B cell (primary cell): ENCODE data around the gene TTC39C. TPM values are rescaled to one million over a fixed set of nuclear protein-coding genes. Genes with fewer than 3 reads are reported as not detected.

Experiments used
- ATAC-seq: fragments of 200-7000 bp; cut with Tn5 transposase; one replicate; pipeline ENCODE4 v1.10.0; 2021; ENCODE audit warnings: low read depth, mild to moderate bottlenecking, moderate number of reproducible peaks, moderate library complexity
- CTCF ChIA-PET: fragments of 350-600 bp; sonication (Branson Sonifier 250); formaldehyde crosslinking; loops from one replicate; lab custom pipeline; 2021; ENCODE audit warnings: antibody characterized with exemption, inconsistent platforms; lab: Charles Lee
- POLR2A ChIA-PET: fragments of 350-600 bp; sonication (Branson Sonifier 250); formaldehyde crosslinking; loops from one replicate; lab custom pipeline; 2021; ENCODE audit warnings: antibody characterized with exemption; lab: Charles Lee
- DNase-seq: peaks from one replicate; pipeline ENCODE4 v3.0.0; 2013
- H2AFZ ChIP-seq: 2 replicates; pipeline ENCODE4 v1.6.1; 2012; ENCODE audit warnings: mild to moderate bottlenecking, low read depth, low read length; ENCODE audit not compliant: insufficient read depth, poor library complexity, severe bottlenecking
- H3K27ac ChIP-seq, 2 donors: 1 replicate in 1 of 2; 2 replicates in 1 of 2; pipeline ENCODE4 v1.5.1; 2012 to 2013; ENCODE audit warnings: low read length in 2 of 2, mild to moderate bottlenecking in 2 of 2, moderate library complexity in 1 of 2
- H3K27me3 ChIP-seq, 4 experiments: fragments of 200-600 bp in 1 of 4; sonication (generic) in 1 of 4; replicated peaks in 1 of 4; 1 replicate in 2 of 4; 2 replicates in 2 of 4; pipeline versions ENCODE4 v1.6.1 to v1.7.0; 2013 to 2016; ENCODE audit warnings: low read length in 3 of 4, mild to moderate bottlenecking in 2 of 4, mixed read lengths in 1 of 4, moderate library complexity in 1 of 4; ENCODE audit not compliant: insufficient read depth in 4 of 4, control insufficient read depth in 3 of 4; ENCODE audit errors: control extremely low read depth in 1 of 4
- H3K36me3 ChIP-seq, 2 experiments: replicated peaks in 1 of 2; 1 replicate in 1 of 2; 2 replicates in 1 of 2; pipeline versions ENCODE4 v1.6.1 to v1.7.1; 2013; ENCODE audit warnings: low read length in 1 of 2; ENCODE audit not compliant: insufficient read depth in 2 of 2, control insufficient read depth in 1 of 2; ENCODE audit errors: control extremely low read depth in 1 of 2, extremely low read depth in 1 of 2
- H3K4me1 ChIP-seq, 2 donors: fragments of 200-600 bp in 1 of 2; sonication (generic) in 1 of 2; 1 replicate in 1 of 2; 2 replicates in 1 of 2; pipeline versions ENCODE4 v1.5.1 to v1.6.1; 2013 to 2017; ENCODE audit warnings: low read length in 2 of 2; ENCODE audit not compliant: control insufficient read depth in 2 of 2, insufficient read depth in 2 of 2
- H3K4me2 ChIP-seq: replicated peaks from 2 replicates; pipeline ENCODE3; 2012; ENCODE audit warnings: mild to moderate bottlenecking, low read depth, low read length; ENCODE audit not compliant: poor library complexity, severe bottlenecking
- H3K4me3 ChIP-seq, 5 experiments: fragments of 200-600 bp in 1 of 5; sonication (generic) in 1 of 5; 1 replicate in 3 of 5; 2 replicates in 2 of 5; pipeline versions ENCODE4 v1.5.1 to v1.7.0; 2011 to 2016; ENCODE audit warnings: low read length in 4 of 5, mild to moderate bottlenecking in 4 of 5, low read depth in 2 of 5, control low read depth in 1 of 5, moderate library complexity in 1 of 5; ENCODE audit not compliant: insufficient read depth in 1 of 5; ENCODE audit errors: control extremely low read depth in 1 of 5, extremely low read depth in 1 of 5
- H3K79me2 ChIP-seq: fragments of 200-600 bp; sonication (generic); one replicate; pipeline ENCODE4 v1.6.0; 2016; ENCODE audit warnings: low read length; ENCODE audit not compliant: control insufficient read depth, insufficient read depth
- H3K9ac ChIP-seq: fragments of 200-600 bp; sonication (generic); 2 replicates; pipeline ENCODE4 v1.6.1; 2017; ENCODE audit warnings: mild to moderate bottlenecking, low read length, moderate library complexity
- H3K9me3 ChIP-seq, 3 donors: one replicate each; pipeline versions ENCODE4 v1.6.1 to v1.7.1; 2013; ENCODE audit warnings: low read length in 2 of 3; ENCODE audit not compliant: control insufficient read depth in 2 of 3, insufficient read depth in 1 of 3; ENCODE audit errors: control extremely low read depth in 1 of 3
- H4K20me1 ChIP-seq: 2 replicates; pipeline ENCODE4 v1.6.0; 2012; ENCODE audit warnings: mild to moderate bottlenecking, low read length; ENCODE audit not compliant: insufficient read depth, control insufficient read depth, poor library complexity, severe bottlenecking
- H3K27ac Mint-ChIP-seq: one replicate; pipeline ENCODE4 v1.8.0; 2021; ENCODE audit warnings: mixed read lengths
- H3K27me3 Mint-ChIP-seq: one replicate; pipeline ENCODE4 v1.8.0; 2021; ENCODE audit warnings: mixed read lengths
- H3K4me1 Mint-ChIP-seq: one replicate; pipeline ENCODE4 v1.8.0; 2021; ENCODE audit warnings: mixed read lengths
- H3K4me3 Mint-ChIP-seq: one replicate; pipeline ENCODE4 v1.8.0; 2021; ENCODE audit warnings: mixed read lengths
- H3K9me3 Mint-ChIP-seq: one replicate; pipeline ENCODE4 v1.8.0; 2022; ENCODE audit warnings: mixed read lengths; ENCODE audit not compliant: insufficient read depth
- CTCF ChIP-seq: fragments of 200-600 bp; IDR thresholded peaks from one replicate; pipeline ENCODE4 v1.8.0; 2022; ENCODE audit warnings: antibody characterized with exemption, mild to moderate bottlenecking
- EZH2 ChIP-seq: IDR thresholded peaks from 2 replicates; pipeline ENCODE4 v1.6.1; 2012; ENCODE audit warnings: borderline replicate concordance, low read depth, mild to moderate bottlenecking, moderate library complexity, low read length; ENCODE audit not compliant: insufficient read depth, poor library complexity, severe bottlenecking
- WGBS: methylation state at CpG from one replicate; pipeline ENCODE4 v1.1.5; 2013; ENCODE audit warnings: missing lambda C conversion rate; ENCODE audit not compliant: insufficient coverage; 5-methylcytosine and 5-hydroxymethylcytosine counted together
- intact Hi-C: fragments of 100-400 bp; cut with micrococcal nuclease; formaldehyde crosslinking; loops from one replicate; pipeline ENCODE4 v1.10.0; 2022
- polyA plus RNA-seq: library from polyadenylated mRNA; depleted of rRNA; stranded (reverse); fragments of >200 nt; gene quantifications from 2 replicates; pipeline ENCODE4 v1.2.3, GENCODE V29; 2012
- total RNA-seq, 2 donors: library from RNA; stranded (reverse); fragments of 120-200 nt in 1 of 2; gene quantifications; 1 replicate in 1 of 2; 2 replicates in 1 of 2; pipeline versions ENCODE4 v1.2.3 to v1.2.4, GENCODE V29; 2013 to 2022

The TTC39C gene
- total and polyA plus RNA-seq, 2 donors (not counting 1 experiment from before 2014, with no cell fraction given), result 22.3 to 44.3 TPM

GRCh38 chr18:24016643-24017042 is 2.1 kb downstream of the TTC39C start:
- peak overlapping the region; percentile 87 for H3K27ac Mint-ChIP-seq
- no peaks in the 10 kb centered on the region for H3K9me3 ChIP-seq
- H3K9ac ChIP-seq, result peak overlapping the region; percentile 76
- peak overlapping the region; percentile 91 for H3K4me3 Mint-ChIP-seq
- peak; percentile 27 for TF ChIP-seq CTCF
- no peak for TF ChIP-seq EZH2
- DNase-seq, result no peak
- no peak overlapping the region for H3K27ac ChIP-seq
- peak overlapping the region in 2 of 5 experiments; percentile 8 to 78 for H3K4me3 ChIP-seq
- no peaks in the 10 kb centered on the region for H3K27me3 ChIP-seq
- peaks cover 76% of the 10 kb centered on the region for H3K4me1 Mint-ChIP-seq
- no peaks in the 10 kb centered on the region for H3K9me3 Mint-ChIP-seq
- ATAC-seq, result no peak
- H3K4me2 ChIP-seq, result peak overlapping the region; percentile 87
- intact Hi-C loops, result loop anchor here (5.0 to 10.0 kb wide), 2 partner anchors 41 to 152 kb away; no protein-coding TSS in a partner anchor
- POLR2A ChIA-PET, result no interaction called here
- WGBS, result no CpG with 5 or more reads among the region's 2 CpGs
- H2AFZ ChIP-seq, result no peak overlapping the region
- H3K27me3 Mint-ChIP-seq, result no peaks in the 10 kb centered on the region
- peaks cover 72 to 85% of the 10 kb centered on the region in 2 donors for H3K4me1 ChIP-seq
- peaks cover 39% of the 10 kb centered on the region for H4K20me1 ChIP-seq
- CTCF ChIA-PET, result interaction anchor here (1.3 to 1.7 kb wide), 2 partner anchors 96 to 205 kb away, joined by 3 to 4 read pairs; no protein-coding TSS in a partner anchor
- H3K36me3 ChIP-seq, result no peaks in the 10 kb centered on the region
- peaks cover 44% of the 10 kb centered on the region for H3K79me2 ChIP-seq

- no peak for TF ChIP-seq EZH2
- DNase-seq (no peak), ATAC-seq (no peak)
- POLR2A ChIA-PET, result no interaction called here
- H3K9me3 Mint-ChIP-seq, result no peaks in the 10 kb centered on the region
- no peak overlapping the region for H2AFZ ChIP-seq
- H3K4me2 ChIP-seq, result peak overlapping the region; percentile 60
- peaks cover 73% of the 10 kb centered on the region for H3K4me1 Mint-ChIP-seq
- H3K27me3 ChIP-seq, result no peaks in the 10 kb centered on the region
- peak overlapping the region; percentile 57 for H3K27ac Mint-ChIP-seq
- WGBS, result 72% methylated on average over 10 of the region's 11 CpGs
- H3K9ac ChIP-seq, result no peak overlapping the region
- no peaks in the 10 kb centered on the region for H3K9me3 ChIP-seq
- H3K36me3 ChIP-seq, result peaks cover 0 to 10% of the 10 kb centered on the region in 2 experiments
- H4K20me1 ChIP-seq, result peaks cover 56% of the 10 kb centered on the region
- H3K4me3 Mint-ChIP-seq, result peak overlapping the region; percentile 24
- no peak overlapping the region for H3K27ac ChIP-seq
- no peaks in the 10 kb centered on the region for H3K27me3 Mint-ChIP-seq
- no peak overlapping the region for H3K4me3 ChIP-seq
- H3K79me2 ChIP-seq, result peaks cover 62% of the 10 kb centered on the region
- peaks cover 70 to 87% of the 10 kb centered on the region in 2 donors for H3K4me1 ChIP-seq
- intact Hi-C loops, result loop anchor here (5.0 to 10.0 kb wide), 2 partner anchors 39 to 154 kb away; no protein-coding TSS in a partner anchor
- CTCF ChIA-PET, result interaction anchor here (1.1 to 1.7 kb wide), 2 partner anchors 94 to 100 kb away, joined by 3 to 4 read pairs; no protein-coding TSS in a partner anchor
Observed at GRCh38 chr18:24018299-24018886, 3.8 kb downstream of the TTC39C start.
